ENCODE data around the gene KLHL29. TPM values are rescaled to one million over a fixed set of nuclear protein-coding genes. Genes with fewer than 3 reads are reported as not detected.

KLHL29 gene
- total RNA-seq, 1 experiment from 2014 or later: 2.4 TPM

- H3K27me3 ChIP-seq (ENCODE audit: insufficient read depth, low read length): no peaks in the 10 kb centered on the region
- TF ChIP-seq CTCF (conservative IDR thresholded peaks at IDR 0.05): no peak
- H3T11ph ChIP-seq (ENCODE audit: low read length): no peak overlapping the region
- H3K56ac ChIP-seq (ENCODE audit: insufficient read length, low read depth, low read length): no peak overlapping the region
- no peaks in the 10 kb centered on the region for H3K4me1 ChIP-seq (ENCODE audit: insufficient read depth, low read length)
- H2BK15ac ChIP-seq (ENCODE audit: low read depth, low read length): no peak overlapping the region
- Mint-ChIP-seq H3K36me3 (ENCODE audit: insufficient read depth in 1 of 3, low read depth in 3 of 3) (no peaks in the 10 kb centered on the region), H3K9me3 (no peaks in the 10 kb centered on the region), H3K27ac (peak overlapping the region in 1 of 3 experiments; percentile 81; a peak in 3 of 7 replicates), H3K4me1 (peaks cover 16 to 17% of the 10 kb centered on the region in 2 experiments), H3K4me3 (no peak overlapping the region), H3K27me3 (ENCODE audit: low read depth) (no peaks in the 10 kb centered on the region)
- no peak overlapping the region for H3K27ac ChIP-seq (ENCODE audit: insufficient read length, low read depth, low read length)
- H2BK5ac ChIP-seq (ENCODE audit: insufficient read length, low read length): no peak overlapping the region
- no peak overlapping the region for H4K91ac ChIP-seq (ENCODE audit: insufficient read length, low read depth, low read length)
- H2BK12ac ChIP-seq (ENCODE audit: insufficient read length, low read depth, low read length): no peak overlapping the region
- H2BK120ac ChIP-seq (ENCODE audit: low read depth, low read length, poor library complexity, severe bottlenecking): no peak overlapping the region
- H2AK5ac ChIP-seq (ENCODE audit: insufficient read length, low read length): no peak overlapping the region
- H3K23ac ChIP-seq (ENCODE audit: insufficient read length, low read depth, low read length): no peak overlapping the region
- H3K18ac ChIP-seq (ENCODE audit: insufficient read length, low read depth, low read length): no peak overlapping the region
- H3K79me1 ChIP-seq (ENCODE audit: insufficient read depth, low read depth, low read length, poor library complexity, severe bottlenecking): no peaks in the 10 kb centered on the region
- H3K79me2 ChIP-seq (ENCODE audit: insufficient read depth, low read length): no peaks in the 10 kb centered on the region
- no peak overlapping the region for H2BK20ac ChIP-seq (ENCODE audit: low read depth, low read length, poor library complexity, severe bottlenecking)
- H4K5ac ChIP-seq (ENCODE audit: insufficient read length, low read depth, low read length): no peak overlapping the region
- H3K9me3 ChIP-seq (ENCODE audit: control insufficient read depth, low read depth, low read length): no peaks in the 10 kb centered on the region
- H4K20me1 ChIP-seq (ENCODE audit: control insufficient read depth, insufficient read depth, insufficient read length): no peaks in the 10 kb centered on the region
- H2AFZ ChIP-seq (ENCODE audit: low read length): no peak overlapping the region
- no peak overlapping the region for H4K8ac ChIP-seq (replicated peaks; ENCODE audit: insufficient read length, low read depth, low read length)
- no peak overlapping the region for H3K4me2 ChIP-seq (ENCODE audit: insufficient read depth, insufficient read length, low read length)
- no peak for DNase-seq
- no CpG with 5 or more reads among the region's 16 CpGs for WGBS (ENCODE audit: extremely low coverage, insufficient read length, low lambda C conversion rate)
- no peak overlapping the region for H3K9ac ChIP-seq (ENCODE audit: extremely low read depth, insufficient read length, low read length)
- no peaks in the 10 kb centered on the region for H3K23me2 ChIP-seq (ENCODE audit: insufficient read length, low read depth, low read length, poor library complexity, severe bottlenecking)
- H3K4ac ChIP-seq (ENCODE audit: low read depth, low read length): no peak overlapping the region
- no peak overlapping the region for H3K14ac ChIP-seq (ENCODE audit: insufficient read depth, low read length)
These were observed 211.4 kb downstream of the KLHL29 start for GRCh38 chr2:23596316-23596885.
